SU-DHL-6 (cell line): ENCODE results near the gene NKX6-2.

Source experiments
- H2AFZ ChIP-seq: fragments of 200-600 bp; sonication (generic); 2 replicates; pipeline ENCODE4 v1.6.1; 2014; ENCODE audit warnings: low read depth, mild to moderate bottlenecking, moderate library complexity, mixed read lengths, antibody characterized with exemption, low read length; ENCODE audit not compliant: severe bottlenecking
- H3F3A ChIP-seq: fragments of 200-600 bp; shearing (Covaris generic); 2 replicates; pipeline ENCODE4 v1.6.0; 2016; ENCODE audit warnings: antibody characterized with exemption, mild to moderate bottlenecking; ENCODE audit not compliant: insufficient read depth
- H3K27ac ChIP-seq: fragments of 200-600 bp; sonication (generic); 2 replicates; pipeline ENCODE4 v1.5.1; 2016; ENCODE audit warnings: low read depth, mild to moderate bottlenecking, low read length, moderate library complexity, mixed read lengths
- H3K27me3 ChIP-seq: fragments of 200-600 bp; sonication (generic), shearing (Covaris generic); 2 replicates; pipeline ENCODE4 v1.6.0; 2014; ENCODE audit warnings: mild to moderate bottlenecking, low read length
- H3K36me3 ChIP-seq: fragments of 200-600 bp; sonication (generic); 2 replicates; pipeline ENCODE4 v1.6.1; 2014; ENCODE audit warnings: mild to moderate bottlenecking, low read length, mixed read lengths
- H3K4me2 ChIP-seq: fragments of 300-600, 200-600 bp; shearing (Covaris generic), sonication (generic); 2 replicates; pipeline ENCODE4 v1.6.0; 2014; ENCODE audit warnings: low read length, low read depth, mild to moderate bottlenecking; ENCODE audit not compliant: poor library complexity, severe bottlenecking
- H3K4me3 ChIP-seq: fragments of 200-600 bp; sonication (generic); 2 replicates; pipeline ENCODE4 v1.5.1; 2014; ENCODE audit warnings: antibody characterized with exemption, low read length, mild to moderate bottlenecking, mixed read lengths; ENCODE audit not compliant: insufficient read depth, poor library complexity, severe bottlenecking
- H3K79me2 ChIP-seq: fragments of 200-600 bp; sonication (generic); 2 replicates; pipeline ENCODE4 v1.6.1; 2014; ENCODE audit warnings: mild to moderate bottlenecking, low read length, moderate library complexity; ENCODE audit not compliant: insufficient read depth
- H3K9ac ChIP-seq: fragments of 200-600 bp; sonication (generic); 2 replicates; pipeline ENCODE4 v1.7.0; 2014; ENCODE audit warnings: mild to moderate bottlenecking, low read length
- H3K9me2 ChIP-seq: fragments of 200-600 bp; sonication (generic); replicated peaks from 2 replicates; pipeline ENCODE4 v1.6.1; 2014; ENCODE audit warnings: low read length; ENCODE audit not compliant: insufficient read depth
- H3K9me3 ChIP-seq: fragments of 200-600 bp; sonication (generic); 2 replicates; pipeline ENCODE4 v1.6.1; 2014; ENCODE audit warnings: low read length, mixed read lengths; ENCODE audit not compliant: insufficient read depth
- H4K20me1 ChIP-seq: fragments of 200-600 bp; sonication (generic); 2 replicates; pipeline ENCODE4 v1.6.1; 2014; ENCODE audit warnings: low read depth, mild to moderate bottlenecking, antibody characterized with exemption, low read length, moderate library complexity, mixed read lengths
- CTCF ChIP-seq: fragments of 200-600 bp; sonication (generic); IDR thresholded peaks from one replicate; pipeline ENCODE4 v1.5.1; 2017; ENCODE audit warnings: antibody characterized with exemption, mild to moderate bottlenecking, low read length, moderate library complexity; ENCODE audit not compliant: insufficient read depth, poor library complexity, severe bottlenecking
- EZH2phosphoT487 ChIP-seq: fragments of 200-600 bp; sonication (generic), shearing (Covaris generic); conservative IDR thresholded peaks from 2 replicates; pipeline ENCODE4 v1.6.1; 2018; ENCODE audit warnings: mild to moderate bottlenecking, antibody characterized with exemption, low read length, moderate library complexity, mixed read lengths

Gene NKX6-2

DNA sequence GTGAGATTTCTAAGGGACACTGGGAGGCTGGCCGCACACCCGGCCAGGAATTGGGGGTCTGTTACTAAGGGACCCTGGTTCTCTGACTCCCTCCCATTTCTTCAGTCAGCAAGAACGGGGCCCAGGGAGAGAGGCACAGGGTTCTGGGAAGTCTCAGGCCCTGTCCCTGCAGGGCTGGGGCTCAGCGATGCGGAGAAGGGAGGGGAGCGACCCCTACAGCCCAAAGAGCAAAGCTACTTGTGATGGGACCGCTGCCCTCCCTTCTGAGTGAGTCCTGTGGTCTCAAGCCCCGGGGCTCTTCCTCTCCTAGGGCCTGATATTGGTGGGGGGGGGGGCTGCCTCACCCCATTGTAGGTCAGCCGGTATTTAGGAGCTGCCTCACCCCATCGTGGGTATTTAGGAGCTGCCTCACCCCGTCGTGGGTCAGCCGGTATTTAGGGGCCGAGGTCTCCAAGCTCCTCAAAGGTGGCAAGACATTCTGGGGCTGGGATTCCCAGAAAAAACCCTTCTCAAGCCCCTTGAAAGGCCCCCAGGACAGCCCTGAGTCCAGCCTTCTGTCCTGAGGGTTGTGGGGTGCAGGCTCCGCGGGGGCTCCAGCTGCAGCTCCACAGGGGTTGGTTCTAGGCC, 16.9 kb upstream of the NKX6-2 start:
- no peak for TF ChIP-seq EZH2phosphoT487
- TF ChIP-seq CTCF, result no peak

GRCh38 chr10:132802048-132802447, 16.1 kb upstream of the NKX6-2 start:
- Histone ChIP-seq H3K4me2 (no peak overlapping the region), H3K9me2 (no peaks in the 10 kb centered on the region), H3K4me3 (no peak overlapping the region), H3K79me2 (no peaks in the 10 kb centered on the region), H3K27ac (no peak overlapping the region), H4K20me1 (no peaks in the 10 kb centered on the region), H3K9ac (no peak overlapping the region), H3K36me3 (no peaks in the 10 kb centered on the region), H3F3A (no peaks in the 10 kb centered on the region), H3K27me3 (no peaks in the 10 kb centered on the region), H3K9me3 (no peaks in the 10 kb centered on the region), H2AFZ (no peak overlapping the region)
- no peak for TF ChIP-seq CTCF
- no peak for TF ChIP-seq EZH2phosphoT487

More for the DNA sequence above, 16.9 kb upstream of the NKX6-2 start:
- no peak overlapping the region for H3K4me3 ChIP-seq
- H3K4me2 ChIP-seq, result no peak overlapping the region
- H4K20me1 ChIP-seq, result no peaks in the 10 kb centered on the region
- no peak overlapping the region for H3K27ac ChIP-seq
- H3K9ac ChIP-seq, result no peak overlapping the region
- no peaks in the 10 kb centered on the region for H3K79me2 ChIP-seq
- H2AFZ ChIP-seq, result no peak overlapping the region
- H3K9me2 ChIP-seq, result no peaks in the 10 kb centered on the region
- H3K27me3 ChIP-seq, result no peaks in the 10 kb centered on the region
- no peaks in the 10 kb centered on the region for H3F3A ChIP-seq
- H3K36me3 ChIP-seq, result no peaks in the 10 kb centered on the region
- no peaks in the 10 kb centered on the region for H3K9me3 ChIP-seq

DNA sequence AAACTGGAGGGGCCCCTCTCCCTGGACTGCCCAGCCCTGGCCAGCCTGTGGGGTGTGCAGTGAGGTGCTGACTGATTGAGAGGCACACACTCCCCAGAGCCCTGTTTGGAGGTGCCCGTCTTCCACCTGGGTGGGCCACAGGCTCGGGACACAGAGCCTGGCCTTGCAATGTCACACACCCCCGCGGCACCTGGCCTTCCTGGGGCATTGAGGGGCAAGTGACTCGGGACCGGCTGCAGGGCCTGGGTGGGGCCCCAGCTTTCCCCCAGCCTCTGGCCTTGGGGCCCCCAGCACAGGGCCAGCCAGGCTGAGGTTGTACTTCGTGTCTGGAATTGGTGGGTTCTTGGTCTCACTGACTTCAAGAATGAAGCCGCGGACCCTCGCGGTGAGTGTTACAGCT, 13.9 kb upstream of the NKX6-2 start:
- Histone ChIP-seq H3K4me3 (no peak overlapping the region), H3K27ac (no peak overlapping the region), H3K27me3 (no peaks in the 10 kb centered on the region), H3K79me2 (no peaks in the 10 kb centered on the region), H3K36me3 (no peaks in the 10 kb centered on the region), H3K9ac (no peak overlapping the region), H2AFZ (no peak overlapping the region), H3F3A (no peaks in the 10 kb centered on the region), H3K9me3 (no peaks in the 10 kb centered on the region), H3K9me2 (no peaks in the 10 kb centered on the region), H3K4me2 (no peak overlapping the region), H4K20me1 (no peaks in the 10 kb centered on the region)
- TF ChIP-seq EZH2phosphoT487 (no peak), CTCF (no peak)
